ENCODE results near the gene RUSF1.
"Not testable (repeated sequence)": the region's sequence is repeated elsewhere in the genome, so short reads cannot be mapped to it uniquely, and the experiment has no call there.

Gene RUSF1

DNA sequence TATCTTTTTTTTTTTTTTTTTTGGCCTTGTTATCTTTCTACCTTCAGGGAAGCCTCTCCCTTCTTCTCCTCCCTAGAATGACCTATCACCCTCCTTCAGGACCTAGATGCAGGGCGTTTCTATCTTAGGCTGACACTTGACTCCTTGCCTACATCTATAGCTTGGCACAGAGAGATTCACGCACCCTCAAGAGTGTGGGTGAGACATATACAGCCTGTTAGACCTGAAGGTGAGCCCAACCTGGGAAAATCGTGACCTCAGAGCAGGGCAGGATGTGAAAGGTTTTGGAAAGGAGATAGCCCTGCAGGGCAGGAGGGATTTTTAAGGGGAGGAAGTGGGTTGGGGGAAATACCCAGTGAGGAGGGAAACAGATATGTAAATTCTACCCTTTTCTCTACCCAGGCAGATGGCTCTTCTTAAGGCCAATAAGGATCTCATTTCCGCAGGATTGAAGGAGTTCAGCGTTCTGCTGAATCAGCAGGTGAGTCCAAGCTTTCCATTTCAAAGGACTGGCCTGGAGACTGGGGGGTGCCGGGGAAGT is 19.6 kb upstream of the RUSF1 start, which contains the start of gene AHSP:
TSS of gene AHSP (plus strand) at position 167 of the 541 bp plus-strand sequence. CDS start at position 407, 240 bp downstream.
- no peak within 1 kb of the TSS for H3K27ac Mint-ChIP-seq
- no peak within 1 kb of the TSS for H3K4me3 Mint-ChIP-seq
- H3K27me3 Mint-ChIP-seq (ENCODE audit: low read depth), result peaks cover 22% of the 10 kb centered on the region
- H3K4me1 Mint-ChIP-seq (ENCODE audit: low read depth), result peaks cover 2% of the 10 kb centered on the region
- no peaks in the 10 kb centered on the region for H3K36me3 Mint-ChIP-seq (ENCODE audit: low read depth)
- no peaks in the 10 kb centered on the region for H3K9me3 Mint-ChIP-seq

GRCh38 chr16:31525113-31525512 is 16.9 kb upstream of the RUSF1 start:
- no peak overlapping the region for H3K4me3 Mint-ChIP-seq
- peaks cover 2% of the 10 kb centered on the region for H3K4me1 Mint-ChIP-seq (ENCODE audit: low read depth)
- no peaks in the 10 kb centered on the region for H3K9me3 Mint-ChIP-seq
- no peaks in the 10 kb centered on the region for H3K36me3 Mint-ChIP-seq (ENCODE audit: low read depth)
- H3K27me3 Mint-ChIP-seq (ENCODE audit: low read depth), result peaks cover 20% of the 10 kb centered on the region
- no peak overlapping the region for H3K27ac Mint-ChIP-seq

DNA sequence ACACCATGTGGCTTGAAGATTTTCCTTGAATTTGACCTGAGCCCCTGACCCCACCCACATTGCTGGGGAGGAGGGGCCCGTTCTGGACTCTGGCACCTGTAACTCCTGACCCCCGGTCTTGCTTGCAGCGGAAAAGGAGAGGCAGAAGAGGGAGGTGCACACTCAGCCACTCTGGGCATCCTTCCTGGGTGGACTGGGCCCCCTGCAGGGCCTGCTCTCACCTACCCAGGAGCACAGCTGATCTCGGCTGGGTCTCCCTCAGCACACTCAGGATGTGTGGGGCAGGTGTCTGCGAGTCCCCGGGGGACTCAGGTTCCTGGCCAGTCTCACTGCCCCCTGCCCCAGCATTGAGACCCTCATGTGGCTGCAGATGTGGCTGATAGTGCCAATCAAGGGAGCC is 15.6 kb upstream of the RUSF1 start:
- not testable (repeated sequence) for H3K4me3 Mint-ChIP-seq; H3K9me3 Mint-ChIP-seq; H3K27me3 Mint-ChIP-seq (ENCODE audit: low read depth); H3K27ac Mint-ChIP-seq; H3K4me1 Mint-ChIP-seq (ENCODE audit: low read depth); H3K36me3 Mint-ChIP-seq (ENCODE audit: low read depth)

DNA sequence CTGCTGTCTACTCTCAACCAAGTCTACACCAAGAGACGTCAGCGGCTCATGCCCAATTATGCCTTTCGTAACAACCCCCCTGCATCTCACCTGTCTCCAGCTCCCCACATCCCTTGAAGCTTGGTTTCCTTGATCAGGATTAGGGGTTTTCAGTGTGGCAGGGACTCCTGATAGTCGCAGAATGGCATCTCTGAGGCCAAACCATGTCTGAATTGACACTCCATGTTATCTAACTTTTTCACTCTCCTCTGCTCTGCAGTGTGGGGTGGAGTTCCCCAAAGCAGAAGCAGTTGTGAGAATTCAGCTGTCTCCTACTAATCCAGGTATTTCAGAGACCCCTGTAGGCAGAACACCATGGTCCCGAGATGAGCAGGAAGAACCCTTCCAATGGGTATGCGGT is 13.9 kb upstream of the RUSF1 start:
- Mint-ChIP-seq H3K27me3 (ENCODE audit: low read depth) (peaks cover 3% of the 10 kb centered on the region), H3K36me3 (ENCODE audit: low read depth) (no peaks in the 10 kb centered on the region), H3K4me3 (no peak overlapping the region), H3K4me1 (ENCODE audit: low read depth) (no peaks in the 10 kb centered on the region), H3K27ac (no peak overlapping the region), H3K9me3 (peaks cover 6% of the 10 kb centered on the region)

DNA sequence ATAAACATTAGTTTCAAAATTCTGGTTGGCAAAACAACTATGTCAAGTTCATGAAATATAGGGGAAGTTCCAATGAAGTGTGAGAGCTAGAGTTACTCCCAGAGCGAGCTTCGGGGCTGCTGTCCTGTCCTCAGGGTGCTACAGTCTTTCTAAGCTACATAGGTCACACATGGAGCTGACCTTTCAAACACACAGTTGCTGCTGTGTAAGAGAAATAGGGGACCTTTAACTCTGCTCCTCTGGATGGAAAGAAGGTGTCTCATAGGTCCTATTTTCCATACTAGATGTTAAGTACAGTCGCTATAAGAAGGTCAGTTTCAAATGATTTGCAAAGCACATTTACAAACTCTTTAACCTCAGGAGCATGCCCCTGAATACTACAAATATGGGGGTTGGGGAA is 13.2 kb upstream of the RUSF1 start:
- peaks cover 3% of the 10 kb centered on the region for H3K27me3 Mint-ChIP-seq (ENCODE audit: low read depth)
- H3K9me3 Mint-ChIP-seq, result peaks cover 9% of the 10 kb centered on the region
- H3K4me1 Mint-ChIP-seq (ENCODE audit: low read depth), result no peaks in the 10 kb centered on the region
- H3K4me3 Mint-ChIP-seq, result no peak overlapping the region
- no peaks in the 10 kb centered on the region for H3K36me3 Mint-ChIP-seq (ENCODE audit: low read depth)
- H3K27ac Mint-ChIP-seq, result no peak overlapping the region

DNA sequence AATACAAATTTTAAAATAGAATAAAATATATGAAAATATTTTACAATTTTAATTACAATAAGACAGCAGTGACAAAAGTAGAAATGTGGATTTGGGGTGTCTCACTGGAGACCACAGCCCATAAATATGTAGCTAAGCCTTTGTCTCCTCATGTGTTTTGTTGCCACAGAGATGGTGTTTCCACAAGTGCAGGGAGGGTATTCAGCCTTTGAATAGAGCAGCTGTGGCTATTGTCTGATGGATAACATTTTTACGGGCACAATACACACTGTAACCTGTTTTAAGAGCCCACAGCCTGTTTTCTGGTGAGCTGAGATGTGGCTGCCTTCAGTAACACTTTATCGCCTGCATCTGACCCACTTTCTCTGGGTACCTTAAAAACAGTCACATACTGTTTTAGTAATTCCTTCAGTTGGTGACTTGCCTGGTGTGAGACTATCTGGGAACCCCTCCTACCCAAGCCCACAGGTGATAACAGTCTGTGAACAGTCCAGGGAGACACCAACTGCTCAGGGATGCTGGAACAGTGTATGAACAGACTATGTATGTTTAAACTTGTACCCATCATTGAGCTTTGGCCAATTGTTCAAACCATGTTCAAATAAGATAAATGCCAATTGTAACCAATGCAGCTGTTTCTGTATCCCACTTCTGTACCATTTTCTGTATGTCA is 11.7 kb upstream of the RUSF1 start:
- H3K9me3 Mint-ChIP-seq, result peaks cover 9% of the 10 kb centered on the region
- peaks cover 3% of the 10 kb centered on the region for H3K27me3 Mint-ChIP-seq (ENCODE audit: low read depth)
- H3K4me1 Mint-ChIP-seq (ENCODE audit: low read depth), result no peaks in the 10 kb centered on the region
- H3K27ac Mint-ChIP-seq, result no peak overlapping the region
- H3K36me3 Mint-ChIP-seq (ENCODE audit: low read depth), result no peaks in the 10 kb centered on the region
- no peak overlapping the region for H3K4me3 Mint-ChIP-seq

- H3K4me1 Mint-ChIP-seq (ENCODE audit: low read depth), result no peaks in the 10 kb centered on the region
- H3K36me3 Mint-ChIP-seq (ENCODE audit: low read depth), result no peaks in the 10 kb centered on the region
Measured at GRCh38 chr16:31517800-31518402, 9.7 kb upstream of the RUSF1 start.

GRCh38 chr16:31513884-31514283 is 5.7 kb upstream of the RUSF1 start:
- no peak overlapping the region for H3K27ac Mint-ChIP-seq

More at GRCh38 chr16:31517800-31518402, 9.7 kb upstream of the RUSF1 start:
- H3K27me3 Mint-ChIP-seq (ENCODE audit: low read depth), result peaks cover 3% of the 10 kb centered on the region
- H3K27ac Mint-ChIP-seq, result no peak overlapping the region
- no peak overlapping the region for H3K4me3 Mint-ChIP-seq
- H3K9me3 Mint-ChIP-seq, result peaks cover 9% of the 10 kb centered on the region

GRCh38 chr16:31513126-31513525 is 4.9 kb upstream of the RUSF1 start:
- H3K9me3 Mint-ChIP-seq, result peaks cover 9% of the 10 kb centered on the region
- H3K36me3 Mint-ChIP-seq (ENCODE audit: low read depth), result peaks cover 2% of the 10 kb centered on the region
- H3K4me1 Mint-ChIP-seq (ENCODE audit: low read depth), result peaks cover 13% of the 10 kb centered on the region
- H3K4me3 Mint-ChIP-seq, result no peak overlapping the region
- peaks cover 3% of the 10 kb centered on the region for H3K27me3 Mint-ChIP-seq (ENCODE audit: low read depth)
- H3K27ac Mint-ChIP-seq, result no peak overlapping the region

More at GRCh38 chr16:31513884-31514283, 5.7 kb upstream of the RUSF1 start:
- H3K27me3 Mint-ChIP-seq (ENCODE audit: low read depth), result peaks cover 3% of the 10 kb centered on the region
- H3K9me3 Mint-ChIP-seq, result peaks cover 9% of the 10 kb centered on the region
- peaks cover 2% of the 10 kb centered on the region for H3K36me3 Mint-ChIP-seq (ENCODE audit: low read depth)
- H3K4me1 Mint-ChIP-seq (ENCODE audit: low read depth), result peaks cover 7% of the 10 kb centered on the region
- no peak overlapping the region for H3K4me3 Mint-ChIP-seq

GRCh38 chr16:31508706-31509195 is 560 bp upstream of the RUSF1 start:
- peak overlapping the region; percentile 94 for H3K4me3 Mint-ChIP-seq
- H3K27me3 Mint-ChIP-seq (ENCODE audit: low read depth), result no peaks in the 10 kb centered on the region
- no peaks in the 10 kb centered on the region for H3K9me3 Mint-ChIP-seq
- peaks cover 11% of the 10 kb centered on the region for H3K36me3 Mint-ChIP-seq (ENCODE audit: low read depth)
- peaks cover 33% of the 10 kb centered on the region for H3K4me1 Mint-ChIP-seq (ENCODE audit: low read depth)
- H3K27ac Mint-ChIP-seq, result peak overlapping the region; percentile 93

DNA sequence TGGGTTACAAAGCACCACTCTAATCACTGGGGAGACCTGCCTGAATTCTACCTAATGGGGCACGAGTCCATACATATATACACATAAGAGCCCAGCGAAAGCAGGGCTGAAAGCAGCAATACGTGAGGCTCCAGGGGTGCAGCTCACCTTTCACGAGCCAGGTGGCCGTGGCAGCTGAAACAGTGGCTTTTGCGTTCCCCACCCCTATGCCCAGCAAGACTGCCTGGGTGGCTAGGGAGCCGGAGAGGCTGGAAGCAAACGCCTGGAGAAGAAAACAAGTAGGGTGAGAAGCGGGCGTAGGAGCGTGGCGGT is 618 bp downstream of the RUSF1 start:
- H3K4me1 Mint-ChIP-seq (ENCODE audit: low read depth), result peaks cover 33% of the 10 kb centered on the region

DNA sequence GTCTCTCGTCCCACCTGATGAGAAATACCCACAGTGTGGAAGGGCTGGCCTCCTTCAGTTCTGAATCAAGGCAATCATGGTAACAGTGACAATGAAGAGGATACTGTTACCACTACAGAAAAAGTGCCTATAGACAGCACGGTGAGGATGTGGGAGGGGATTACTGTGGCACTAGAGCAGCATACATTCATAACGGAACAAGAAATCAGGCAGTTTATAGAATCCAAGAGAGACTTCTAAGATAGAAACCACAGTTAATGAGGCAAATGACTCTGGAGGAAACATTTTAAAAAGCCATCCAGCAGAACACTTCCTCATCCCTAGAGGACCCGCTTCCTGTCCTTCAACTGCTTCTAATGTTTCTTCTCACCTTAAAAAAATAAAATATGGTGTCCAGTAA is 2.7 kb downstream of the RUSF1 start:
- Mint-ChIP-seq H3K9me3 (no peaks in the 10 kb centered on the region), H3K4me1 (ENCODE audit: low read depth) (peaks cover 33% of the 10 kb centered on the region), H3K27ac (peak overlapping the region; percentile 65), H3K27me3 (ENCODE audit: low read depth) (no peaks in the 10 kb centered on the region), H3K36me3 (ENCODE audit: low read depth) (peaks cover 10% of the 10 kb centered on the region), H3K4me3 (peak overlapping the region; percentile 15)

More for the DNA sequence above, 618 bp downstream of the RUSF1 start:
- Mint-ChIP-seq H3K9me3 (no peaks in the 10 kb centered on the region), H3K36me3 (ENCODE audit: low read depth) (peaks cover 11% of the 10 kb centered on the region), H3K4me3 (peak overlapping the region; percentile 94), H3K27ac (peak overlapping the region; percentile 93), H3K27me3 (ENCODE audit: low read depth) (no peaks in the 10 kb centered on the region)

DNA sequence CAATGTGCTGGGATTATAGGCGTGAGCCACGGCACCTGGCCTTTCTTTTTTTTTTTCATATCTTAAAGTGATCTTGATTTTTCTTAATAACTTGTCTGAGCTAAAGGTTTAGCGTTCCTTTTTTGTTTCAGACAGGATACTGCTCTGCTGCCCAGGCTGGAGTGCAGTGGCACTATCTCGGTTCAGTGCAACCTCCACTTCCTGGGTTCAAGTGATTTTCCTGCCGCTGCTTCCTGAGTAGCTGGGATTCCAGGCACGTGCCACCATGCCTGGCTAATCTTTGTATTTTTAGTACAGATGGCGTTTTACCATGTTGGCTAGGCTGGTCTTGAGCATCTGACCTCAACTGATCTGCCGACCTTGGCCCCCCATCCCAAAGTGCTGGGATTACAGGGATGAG is 4.0 kb downstream of the RUSF1 start:
- H3K27ac Mint-ChIP-seq, result no peak overlapping the region
- H3K4me3 Mint-ChIP-seq, result no peak overlapping the region
- peaks cover 8% of the 10 kb centered on the region for H3K36me3 Mint-ChIP-seq (ENCODE audit: low read depth)
- H3K4me1 Mint-ChIP-seq (ENCODE audit: low read depth), result peaks cover 29% of the 10 kb centered on the region
- H3K27me3 Mint-ChIP-seq (ENCODE audit: low read depth), result no peaks in the 10 kb centered on the region
- no peaks in the 10 kb centered on the region for H3K9me3 Mint-ChIP-seq

GRCh38 chr16:31503555-31503954 is 4.6 kb downstream of the RUSF1 start:
- Mint-ChIP-seq H3K36me3 (ENCODE audit: low read depth) (peaks cover 14% of the 10 kb centered on the region), H3K4me1 (ENCODE audit: low read depth) (peaks cover 23% of the 10 kb centered on the region)
- not testable (repeated sequence) for H3K27ac Mint-ChIP-seq; H3K27me3 Mint-ChIP-seq (ENCODE audit: low read depth); H3K9me3 Mint-ChIP-seq; H3K4me3 Mint-ChIP-seq

DNA sequence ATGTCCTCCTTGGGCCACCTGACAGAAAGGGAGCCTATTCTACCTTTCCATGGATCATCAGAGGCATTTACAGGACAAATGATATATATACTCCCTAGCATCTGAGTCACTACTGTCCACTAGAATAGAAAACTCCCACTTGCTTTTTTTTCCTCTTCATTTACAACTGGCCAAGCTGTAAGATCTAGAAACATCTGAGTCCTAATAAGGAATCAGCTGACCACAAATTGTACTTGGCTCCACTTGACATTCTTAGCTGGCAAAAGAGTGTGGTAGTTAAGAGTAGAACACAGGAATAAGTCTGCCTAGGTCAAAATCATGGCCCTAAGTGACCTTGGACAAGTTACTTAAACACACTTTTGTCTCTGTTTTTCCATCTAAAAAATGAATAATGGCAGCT is 5.2 kb downstream of the RUSF1 start:
- no peaks in the 10 kb centered on the region for H3K27me3 Mint-ChIP-seq (ENCODE audit: low read depth)
- H3K4me1 Mint-ChIP-seq (ENCODE audit: low read depth), result peaks cover 20% of the 10 kb centered on the region
- no peak overlapping the region for H3K27ac Mint-ChIP-seq
- peaks cover 15% of the 10 kb centered on the region for H3K36me3 Mint-ChIP-seq (ENCODE audit: low read depth)
- H3K9me3 Mint-ChIP-seq, result no peaks in the 10 kb centered on the region
- H3K4me3 Mint-ChIP-seq, result no peak overlapping the region
